Measurements from ENCODE around the gene ATXN7L1. TPM values are rescaled to one million over a fixed set of nuclear protein-coding genes. Genes with fewer than 3 reads are reported as not detected.
"Not testable (repeated sequence)": the region's sequence is repeated elsewhere in the genome, so short reads cannot be mapped to it uniquely, and the experiment has no call there.

ATXN7L1 gene
- total RNA-seq, 1 experiment from 2014 or later: 14.6 TPM

GRCh38 chr7:105600720-105601550 lies 275.5 kb downstream of the ATXN7L1 start:
- Histone ChIP-seq H3K4me3 (no peak overlapping the region), H3K27ac (no peak overlapping the region), H3K4me1 (replicated peaks; ENCODE audit: insufficient read depth) (no peaks in the 10 kb centered on the region), H2AFZ (no peak overlapping the region), H3K79me2 (ENCODE audit: low read depth) (no peaks in the 10 kb centered on the region), H3K4me2 (no peak overlapping the region), H4K20me1 (ENCODE audit: insufficient read depth) (no peaks in the 10 kb centered on the region), H3F3A (ENCODE audit: insufficient read depth, low read depth) (no peaks in the 10 kb centered on the region), H3K9me3 (ENCODE audit: insufficient read depth, low read depth) (no peaks in the 10 kb centered on the region), H3K36me3 (ENCODE audit: low read depth) (no peaks in the 10 kb centered on the region), H3K9me2 (ENCODE audit: insufficient read depth) (no peaks in the 10 kb centered on the region), H3K27me3 (ENCODE audit: insufficient read depth, low read depth) (no peaks in the 10 kb centered on the region)
- POLR2A ChIA-PET (ENCODE audit: unreplicated experiment): no interaction called here
- intact Hi-C loops (cut with micrococcal nuclease; ENCODE audit: unreplicated experiment): no loop called here
- CTCF ChIA-PET: interaction anchor here (0.6 kb wide), 1 partner anchor 457 kb away, joined by 3 read pairs; no protein-coding TSS in a partner anchor
- TF ChIP-seq CTCF (conservative IDR thresholded peaks at IDR 0.05) (no peak), EZH2 (IDR thresholded peaks at IDR 0.05; ENCODE audit: low read depth) (no peak)
- BruUV-seq (replicated peaks): TSS peak; percentile 91
- DNase-seq: peak; percentile 55 to 72

- no peak for TF ChIP-seq CTCF (conservative IDR thresholded peaks at IDR 0.05)
- intact Hi-C loops (cut with micrococcal nuclease; ENCODE audit: unreplicated experiment): no loop called here
- Histone ChIP-seq H3F3A (ENCODE audit: insufficient read depth, low read depth) (no peaks in the 10 kb centered on the region), H2AFZ (no peak overlapping the region), H3K4me2 (no peak overlapping the region), H3K9me2 (ENCODE audit: insufficient read depth) (no peaks in the 10 kb centered on the region), H4K20me1 (ENCODE audit: insufficient read depth) (no peaks in the 10 kb centered on the region), H3K79me2 (ENCODE audit: low read depth) (no peaks in the 10 kb centered on the region), H3K27ac (no peak overlapping the region), H3K4me3 (no peak overlapping the region), H3K36me3 (ENCODE audit: low read depth) (no peaks in the 10 kb centered on the region), H3K4me1 (replicated peaks; ENCODE audit: insufficient read depth) (no peaks in the 10 kb centered on the region), H3K9me3 (ENCODE audit: insufficient read depth, low read depth) (no peaks in the 10 kb centered on the region), H3K27me3 (ENCODE audit: insufficient read depth, low read depth) (no peaks in the 10 kb centered on the region)
- ChIA-PET POLR2A (ENCODE audit: unreplicated experiment) (interaction anchor here (0.6 to 0.7 kb wide), 3 partner anchors 205 to 1077 kb away, joined by 3 to 6 read pairs (median 5); no protein-coding TSS in a partner anchor), CTCF (no interaction called here)
- no TSS peak for BruUV-seq (replicated peaks)
- DNase-seq: no peak
Measured at GRCh38 chr7:105599551-105599950, 276.8 kb downstream of the ATXN7L1 start.

- H3K27ac ChIP-seq; H2AFZ ChIP-seq; BruUV-seq (replicated peaks); CTCF ChIA-PET; DNase-seq; H3K4me2 ChIP-seq; H3K36me3 ChIP-seq (ENCODE audit: low read depth); H3K4me3 ChIP-seq; H3F3A ChIP-seq (ENCODE audit: insufficient read depth, low read depth); H3K79me2 ChIP-seq (ENCODE audit: low read depth); H3K9me3 ChIP-seq (ENCODE audit: insufficient read depth, low read depth); H4K20me1 ChIP-seq (ENCODE audit: insufficient read depth); H3K27me3 ChIP-seq (ENCODE audit: insufficient read depth, low read depth); intact Hi-C loops (cut with micrococcal nuclease; ENCODE audit: unreplicated experiment); H3K9me2 ChIP-seq (ENCODE audit: insufficient read depth); H3K4me1 ChIP-seq (replicated peaks; ENCODE audit: insufficient read depth): not testable (repeated sequence)
- POLR2A ChIA-PET (ENCODE audit: unreplicated experiment): interaction anchor here (0.6 kb wide), 2 partner anchors 206 to 287 kb away, joined by 3 to 5 read pairs; no protein-coding TSS in a partner anchor
Measured at GRCh38 chr7:105599080-105599479, 277.3 kb downstream of the ATXN7L1 start.
